Spleen (tissue), 7 donors: ENCODE results near the gene MIGA1.

ENCODE experiments used
- POLR2A ChIP-seq, 3 donors: fragments of 450-650 bp; IDR thresholded peaks; one replicate each; pipeline ENCODE4 v1.5.1; 2017; ENCODE audit warnings: antibody characterized with exemption in 3 of 3, mild to moderate bottlenecking in 1 of 3
- POLR2AphosphoS5 ChIP-seq, 3 donors: sonication (generic); formaldehyde crosslinking; IDR thresholded peaks; one replicate each; pipeline ENCODE4 v1.5.1; 2017; ENCODE audit warnings: antibody characterized with exemption in 3 of 3
- TF ChIP-seq, protein P1 (sequence below), 11 experiments: fragments of 200-600 bp in 7 of 11; fragments of 450-650 bp in 4 of 11; sonication (generic) in 4 of 11; IDR thresholded peaks in 8 of 11; conservative IDR thresholded peaks in 3 of 11; 1 replicate in 7 of 11; 2 replicates in 4 of 11; pipeline versions ENCODE4 v1.4.0 to v1.8.0; 2016 to 2021; ENCODE audit warnings: antibody characterized with exemption in 11 of 11, inconsistent platforms in 4 of 11, mild to moderate bottlenecking in 1 of 11
- donor health status: DM: no; HTN: no; CAD: no; lungs with moderate emphysema.
- donor health status: DM: no; HTN: no; CAD: no.
- donor health status: DM: no; HTN: no; CAD: no.

DNA sequence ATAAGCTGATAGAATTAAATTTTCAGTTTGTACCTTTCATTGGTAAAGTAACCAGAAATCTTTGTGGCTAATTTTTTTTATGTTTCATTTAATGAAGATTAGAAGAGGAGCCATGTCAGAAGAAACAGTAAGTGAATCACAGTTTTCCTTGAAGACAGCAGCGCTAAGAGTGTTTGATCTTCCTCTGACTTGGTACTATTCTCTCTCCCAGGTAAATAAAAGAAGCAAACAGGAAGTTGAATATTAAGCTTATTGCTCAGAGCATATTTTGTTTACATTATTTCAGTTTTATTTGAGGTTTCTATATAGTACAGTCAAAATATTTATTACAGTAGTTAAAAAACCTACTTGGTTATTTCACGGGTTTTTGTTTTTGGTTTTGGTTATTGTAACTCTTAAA, 3.7 kb downstream of the MIGA1 start:
- TF ChIP-seq, protein P1, sequence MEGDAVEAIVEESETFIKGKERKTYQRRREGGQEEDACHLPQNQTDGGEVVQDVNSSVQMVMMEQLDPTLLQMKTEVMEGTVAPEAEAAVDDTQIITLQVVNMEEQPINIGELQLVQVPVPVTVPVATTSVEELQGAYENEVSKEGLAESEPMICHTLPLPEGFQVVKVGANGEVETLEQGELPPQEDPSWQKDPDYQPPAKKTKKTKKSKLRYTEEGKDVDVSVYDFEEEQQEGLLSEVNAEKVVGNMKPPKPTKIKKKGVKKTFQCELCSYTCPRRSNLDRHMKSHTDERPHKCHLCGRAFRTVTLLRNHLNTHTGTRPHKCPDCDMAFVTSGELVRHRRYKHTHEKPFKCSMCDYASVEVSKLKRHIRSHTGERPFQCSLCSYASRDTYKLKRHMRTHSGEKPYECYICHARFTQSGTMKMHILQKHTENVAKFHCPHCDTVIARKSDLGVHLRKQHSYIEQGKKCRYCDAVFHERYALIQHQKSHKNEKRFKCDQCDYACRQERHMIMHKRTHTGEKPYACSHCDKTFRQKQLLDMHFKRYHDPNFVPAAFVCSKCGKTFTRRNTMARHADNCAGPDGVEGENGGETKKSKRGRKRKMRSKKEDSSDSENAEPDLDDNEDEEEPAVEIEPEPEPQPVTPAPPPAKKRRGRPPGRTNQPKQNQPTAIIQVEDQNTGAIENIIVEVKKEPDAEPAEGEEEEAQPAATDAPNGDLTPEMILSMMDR (IDR thresholded peaks at IDR 0.05 in 8 of 11, conservative IDR thresholded peaks at IDR 0.05 in 3 of 11) = no peak
- TF ChIP-seq POLR2A (IDR thresholded peaks at IDR 0.05) (no peak), POLR2AphosphoS5 (IDR thresholded peaks at IDR 0.05) (no peak)
